Stomach (tissue), 9 donors: Measurements from ENCODE around the gene CASR. TPM values are rescaled to one million over a fixed set of nuclear protein-coding genes. Genes with fewer than 3 reads are reported as not detected.

Experiments
- DNase-seq, 2 donors: peaks; one replicate each; pipeline versions ENCODE4 v3.0.0 to v3.0.0-alpha.2; 2013 to 2019
- H3K27ac ChIP-seq, 5 donors: fragments of 200-600 bp in 4 of 5; sonication (generic) in 4 of 5; one replicate each; pipeline ENCODE4 v1.5.1; 2013 to 2019; ENCODE audit warnings: mild to moderate bottlenecking in 1 of 5, moderate library complexity in 1 of 5
- H3K27me3 ChIP-seq, 3 donors: fragments of 200-600 bp; sonication (generic); one replicate each; pipeline ENCODE4 v1.5.1; 2017 to 2019; ENCODE audit warnings: mixed run types in 1 of 3
- H3K36me3 ChIP-seq, 4 donors: fragments of 200-600 bp; sonication (generic); 1 replicate in 3 of 4; 2 replicates in 1 of 4; pipeline ENCODE4 v1.5.1; 2016 to 2019
- H3K4me1 ChIP-seq, 4 donors: fragments of 200-600 bp; sonication (generic); one replicate each; pipeline ENCODE4 v1.5.1; 2016 to 2019
- H3K4me3 ChIP-seq, 4 donors: fragments of 200-600 bp; sonication (generic) in 3 of 4; one replicate each; pipeline ENCODE4 v1.5.1; 2016 to 2019; ENCODE audit warnings: mild to moderate bottlenecking in 1 of 4
- H3K9me3 ChIP-seq, 4 donors: fragments of 200-600 bp; sonication (generic); one replicate each; pipeline ENCODE4 v1.5.1; 2016 to 2019
- EP300 ChIP-seq: sonication (generic); formaldehyde crosslinking; IDR thresholded peaks from one replicate; pipeline ENCODE4 v1.6.1; 2017; ENCODE audit warnings: antibody characterized with exemption
- POLR2A ChIP-seq, 4 donors: fragments of 450-650 bp; IDR thresholded peaks; one replicate each; pipeline ENCODE4 v1.6.1; 2016; ENCODE audit warnings: antibody characterized with exemption in 4 of 4, control low read depth in 2 of 4, mild to moderate bottlenecking in 1 of 4, moderate library complexity in 1 of 4
- POLR2AphosphoS5 ChIP-seq, 3 donors: sonication (generic); formaldehyde crosslinking; IDR thresholded peaks; one replicate each; pipeline ENCODE4 v1.6.1; 2016; ENCODE audit warnings: antibody characterized with exemption in 3 of 3
- WGBS, 5 donors: extraction: QIAGEN DNeasy Blood & Tissue Kit in 3 of 5; methylation state at CpG; one replicate each; pipeline versions ENCODE4 v1.1.5 to v1.1.7; 2013 to 2018; 5-methylcytosine and 5-hydroxymethylcytosine counted together
- intact Hi-C: fragments of 100-400 bp; cut with DNase I; formaldehyde crosslinking; loops from one replicate; pipeline ENCODE4 v1.15.1; 2023; ENCODE audit warnings: low total_unique reads
- polyA plus RNA-seq, 3 donors: library from polyadenylated mRNA; stranded (reverse); fragments of 200-250 nt; gene quantifications; one replicate each; pipeline ENCODE4 v1.2.3, GENCODE V29; 2013
- total RNA-seq, 5 donors: library from RNA; depleted of rRNA; stranded (reverse); fragments of >200 nt; gene quantifications; one replicate each; pipeline versions ENCODE4 v1.1.0 to v1.2.3, GENCODE V29; 2014 to 2016
- TF ChIP-seq, protein P1 (sequence below), 7 experiments: fragments of 450-650 bp in 4 of 7; fragments of 200-600 bp in 3 of 7; sonication (generic) in 3 of 7; IDR thresholded peaks; one replicate each; pipeline ENCODE4 v1.5.1; 2016 to 2019; ENCODE audit warnings: antibody characterized with exemption in 7 of 7, control low read depth in 2 of 7, mild to moderate bottlenecking in 1 of 7
- donor health status: healthy with polysubstance abuse.
- donor health status: Bipolar disorder and iron deficiency.
- donor health status: healthy.

CASR gene
- total and polyA plus RNA-seq, 8 donors: 0.03 to 3.0 (median 0.43) TPM; not detected in 4

DNA sequence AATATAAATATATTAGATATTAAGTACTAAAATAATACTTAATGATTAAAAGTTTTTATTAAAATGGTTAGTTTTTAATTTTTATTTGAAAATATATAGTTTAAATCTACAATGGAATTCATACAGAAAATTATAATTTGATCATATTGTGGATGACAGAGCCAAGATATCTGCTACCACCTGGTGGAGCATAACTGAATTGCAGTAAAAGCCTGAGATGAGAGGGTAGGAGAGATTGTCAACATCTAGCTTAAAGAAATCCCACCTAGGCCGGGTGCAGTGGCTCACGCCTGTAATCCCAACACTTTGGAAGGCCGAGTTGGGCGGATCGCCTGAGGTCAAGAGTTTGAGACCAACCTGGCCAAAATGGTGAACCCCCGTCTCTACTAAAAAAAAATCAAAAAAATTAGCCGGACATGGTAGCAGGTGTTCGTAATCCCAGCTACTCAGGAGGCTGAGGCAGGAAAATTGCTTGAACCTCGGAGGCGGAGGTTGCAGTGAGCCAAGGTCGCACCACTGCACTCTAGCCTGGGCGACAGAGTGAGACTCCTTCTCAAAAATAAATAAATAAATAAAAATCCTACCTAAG is 116.5 kb downstream of the CASR start:
- no peaks in the 10 kb centered on the region for H3K9me3 ChIP-seq
- intact Hi-C loops: no loop called here
- peaks cover 3 to 5% (median 4%) of the 10 kb centered on the region in 4 donors for H3K4me1 ChIP-seq
- TF ChIP-seq, protein P1, sequence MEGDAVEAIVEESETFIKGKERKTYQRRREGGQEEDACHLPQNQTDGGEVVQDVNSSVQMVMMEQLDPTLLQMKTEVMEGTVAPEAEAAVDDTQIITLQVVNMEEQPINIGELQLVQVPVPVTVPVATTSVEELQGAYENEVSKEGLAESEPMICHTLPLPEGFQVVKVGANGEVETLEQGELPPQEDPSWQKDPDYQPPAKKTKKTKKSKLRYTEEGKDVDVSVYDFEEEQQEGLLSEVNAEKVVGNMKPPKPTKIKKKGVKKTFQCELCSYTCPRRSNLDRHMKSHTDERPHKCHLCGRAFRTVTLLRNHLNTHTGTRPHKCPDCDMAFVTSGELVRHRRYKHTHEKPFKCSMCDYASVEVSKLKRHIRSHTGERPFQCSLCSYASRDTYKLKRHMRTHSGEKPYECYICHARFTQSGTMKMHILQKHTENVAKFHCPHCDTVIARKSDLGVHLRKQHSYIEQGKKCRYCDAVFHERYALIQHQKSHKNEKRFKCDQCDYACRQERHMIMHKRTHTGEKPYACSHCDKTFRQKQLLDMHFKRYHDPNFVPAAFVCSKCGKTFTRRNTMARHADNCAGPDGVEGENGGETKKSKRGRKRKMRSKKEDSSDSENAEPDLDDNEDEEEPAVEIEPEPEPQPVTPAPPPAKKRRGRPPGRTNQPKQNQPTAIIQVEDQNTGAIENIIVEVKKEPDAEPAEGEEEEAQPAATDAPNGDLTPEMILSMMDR (IDR thresholded peaks at IDR 0.05): peak in 4 of 7 experiments; percentile 15 to 53 (median 37)
- TF ChIP-seq EP300: no peak
- H3K4me3 ChIP-seq: no peak overlapping the region
- DNase-seq: peak in 1 of 2 donors; percentile 33
- no peaks in the 10 kb centered on the region for H3K27me3 ChIP-seq
- WGBS, 5 donors: 83 to 90% (median 88%) methylated on average over 12 of the region's 12 CpGs
- no peak overlapping the region for H3K27ac ChIP-seq
- H3K36me3 ChIP-seq: no peaks in the 10 kb centered on the region

DNA sequence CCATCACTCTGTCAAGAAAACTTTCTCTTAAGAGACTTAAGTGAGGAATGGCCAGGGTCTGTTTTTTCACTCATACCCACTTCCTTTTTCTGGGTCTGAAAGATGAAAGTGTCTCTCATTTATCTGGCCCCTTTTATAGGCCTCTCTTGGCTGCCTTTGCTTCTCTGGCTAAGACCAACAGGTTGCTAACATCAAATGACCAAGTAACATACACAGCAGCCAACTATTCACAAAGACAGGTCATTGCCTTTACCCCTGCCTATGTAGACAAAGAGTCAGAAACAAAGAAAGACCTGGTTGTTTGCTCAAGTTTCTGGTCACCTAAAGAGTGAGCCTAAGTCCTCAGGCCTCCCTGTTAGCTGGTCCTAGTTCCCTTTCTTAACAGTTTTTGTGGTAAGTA is 117.6 kb downstream of the CASR start:
- TF ChIP-seq EP300 (no peak), POLR2A (IDR thresholded peaks at IDR 0.05) (no peak), POLR2AphosphoS5 (IDR thresholded peaks at IDR 0.05) (no peak)
- TF ChIP-seq, protein P1 (IDR thresholded peaks at IDR 0.05): no peak
- Histone ChIP-seq H3K4me1 (peaks cover 0 to 7% (median 2%) of the 10 kb centered on the region in 4 donors), H3K27ac (no peak overlapping the region), H3K9me3 (no peaks in the 10 kb centered on the region), H3K36me3 (no peaks in the 10 kb centered on the region), H3K27me3 (no peaks in the 10 kb centered on the region), H3K4me3 (no peak overlapping the region)
- intact Hi-C loops: no loop called here
- no peak for DNase-seq

DNA sequence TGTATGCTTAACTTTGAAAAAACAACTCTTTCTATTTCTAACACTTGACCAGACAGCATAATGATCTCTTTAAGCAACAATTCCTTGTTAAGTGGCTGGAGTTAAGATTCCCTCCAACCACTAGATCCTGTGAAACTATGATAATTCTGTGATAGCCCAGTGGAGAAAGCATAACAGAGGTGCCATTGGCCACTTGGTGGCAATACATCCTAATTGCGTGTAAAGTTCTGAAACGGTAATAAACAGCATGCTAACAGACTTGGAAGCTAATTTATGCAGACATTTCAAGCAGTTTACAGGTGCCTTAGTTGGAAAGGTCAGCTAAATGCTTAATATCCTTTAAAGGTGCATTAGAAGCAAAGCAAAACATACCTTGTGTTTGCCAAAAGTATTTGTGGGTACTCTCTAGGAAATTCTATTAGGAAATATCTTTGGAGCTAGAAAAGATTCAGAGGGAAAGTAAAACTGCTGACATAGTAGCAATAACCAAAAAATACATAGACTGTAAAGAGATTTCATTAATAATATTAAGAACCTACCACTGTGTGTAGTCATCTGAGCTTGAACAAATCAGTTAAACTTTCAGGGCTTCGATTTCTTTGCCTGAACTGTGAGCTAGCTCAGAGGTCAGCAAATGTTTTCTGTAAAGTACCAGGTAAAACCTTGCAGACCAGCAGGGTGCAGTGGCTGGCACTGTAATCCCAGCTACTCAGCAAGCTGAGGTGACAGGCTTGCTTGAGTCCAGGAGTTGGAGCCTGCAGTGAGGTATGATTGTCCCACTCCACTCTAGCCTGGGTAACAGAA is 122.6 kb downstream of the CASR start:
- TF ChIP-seq POLR2A (IDR thresholded peaks at IDR 0.05): no peak
- TF ChIP-seq POLR2AphosphoS5 (IDR thresholded peaks at IDR 0.05): no peak
- no peak for TF ChIP-seq EP300
- TF ChIP-seq, protein P1 (IDR thresholded peaks at IDR 0.05): peak in 2 of 7 experiments; percentile 30 to 39
- H3K9me3 ChIP-seq: no peaks in the 10 kb centered on the region
- intact Hi-C loops: no loop called here
- DNase-seq: peak; percentile 56 to 71
- peaks cover 0 to 13% (median 3%) of the 10 kb centered on the region in 4 donors for H3K4me1 ChIP-seq
- no peaks in the 10 kb centered on the region for H3K36me3 ChIP-seq
- WGBS, 5 donors: 16 to 33% (median 18%) methylated on average over 3 of the region's 3 CpGs
- H3K4me3 ChIP-seq: no peak overlapping the region
- no peak overlapping the region for H3K27ac ChIP-seq
- no peaks in the 10 kb centered on the region for H3K27me3 ChIP-seq

DNA sequence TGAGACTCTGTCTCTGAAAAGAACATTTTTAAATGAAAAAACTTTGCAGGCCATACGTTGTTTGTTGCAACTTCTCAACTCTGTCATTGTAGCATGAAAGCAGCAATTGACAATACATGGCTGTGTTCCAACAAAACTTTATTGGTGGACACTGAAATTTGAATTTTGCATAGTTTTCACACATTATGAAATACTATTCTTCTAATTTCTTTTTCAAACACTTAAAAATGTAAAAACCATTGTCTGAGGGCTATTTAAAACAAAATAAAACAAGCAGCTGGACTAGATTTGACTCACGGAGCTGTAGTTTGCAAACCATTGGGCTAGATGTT is 123.1 kb downstream of the CASR start:
- peaks cover 0 to 13% (median 3%) of the 10 kb centered on the region in 4 donors for H3K4me1 ChIP-seq
- no peak overlapping the region for H3K4me3 ChIP-seq
- no peaks in the 10 kb centered on the region for H3K9me3 ChIP-seq
- H3K36me3 ChIP-seq: no peaks in the 10 kb centered on the region
- intact Hi-C loops: no loop called here
- no peak for TF ChIP-seq EP300
- TF ChIP-seq, protein P1 (IDR thresholded peaks at IDR 0.05): no peak
- no peak for TF ChIP-seq POLR2A (IDR thresholded peaks at IDR 0.05)
- TF ChIP-seq POLR2AphosphoS5 (IDR thresholded peaks at IDR 0.05): no peak
- H3K27ac ChIP-seq: no peak overlapping the region
- WGBS, 5 donors: 51 to 57% (median 54%) methylated on average over 2 of the region's 2 CpGs
- no peaks in the 10 kb centered on the region for H3K27me3 ChIP-seq
- no peak for DNase-seq
